DND-41 (cell line): ENCODE results near the gene H6PD.

Experiments used
- ATAC-seq: fragments of 200-7000 bp; cut with Tn5 transposase; 3 replicates; pipeline ENCODE4 v1.9.1; 2021; ENCODE audit warnings: low read depth; ENCODE audit not compliant: insufficient read depth
- DNase-seq: peaks from one replicate; pipeline ENCODE4 v3.0.0-alpha.2; 2020
- H2AFZ ChIP-seq: 2 replicates; pipeline ENCODE4 v1.6.0; 2012; ENCODE audit warnings: low read depth, low read length
- H3K27ac ChIP-seq: 2 replicates; pipeline ENCODE4 v1.5.1; 2012; ENCODE audit warnings: low read length, inconsistent platforms
- H3K27me3 ChIP-seq: fragments of 200-600 bp; sonication (generic); 2 replicates; pipeline ENCODE4 v1.6.0; 2012; ENCODE audit warnings: low read length, mild to moderate bottlenecking, inconsistent platforms; ENCODE audit not compliant: insufficient read depth, poor library complexity
- H3K36me3 ChIP-seq: 2 replicates; pipeline ENCODE4 v1.5.1; 2012; ENCODE audit warnings: low read length, inconsistent platforms; ENCODE audit not compliant: insufficient read depth
- H3K4me1 ChIP-seq: 2 replicates; pipeline ENCODE4 v1.5.1; 2012; ENCODE audit warnings: mild to moderate bottlenecking, low read length; ENCODE audit not compliant: insufficient read depth
- H3K4me2 ChIP-seq: 2 replicates; pipeline ENCODE4 v1.6.0; 2012; ENCODE audit warnings: mild to moderate bottlenecking, moderate library complexity, low read length, inconsistent platforms; ENCODE audit not compliant: insufficient read depth
- H3K4me3 ChIP-seq, 2 experiments: fragments of 200-600 bp in 1 of 2; shearing (Covaris generic) in 1 of 2; 2 replicates each; pipeline ENCODE4 v1.5.1; 2012 to 2016; ENCODE audit warnings: inconsistent platforms in 2 of 2, low read length in 2 of 2, mild to moderate bottlenecking in 2 of 2, low read depth in 1 of 2, moderate library complexity in 1 of 2
- H3K79me2 ChIP-seq: 2 replicates; pipeline ENCODE4 v1.6.0; 2012; ENCODE audit warnings: low read length, inconsistent platforms; ENCODE audit not compliant: insufficient read depth
- H3K9ac ChIP-seq: 2 replicates; pipeline ENCODE4 v1.6.0; 2012; ENCODE audit warnings: low read depth, mild to moderate bottlenecking, inconsistent platforms, low read length, moderate library complexity
- H3K9me3 ChIP-seq: 2 replicates; pipeline ENCODE4 v1.5.1; 2012; ENCODE audit warnings: low read length, moderate library complexity, mild to moderate bottlenecking, inconsistent platforms; ENCODE audit not compliant: insufficient read depth, severe bottlenecking
- H4K20me1 ChIP-seq: 2 replicates; pipeline ENCODE4 v1.6.0; 2012; ENCODE audit warnings: low read length; ENCODE audit not compliant: insufficient read depth
- CTCF ChIP-seq: IDR thresholded peaks from 2 replicates; pipeline ENCODE4 v1.5.1; 2012; ENCODE audit warnings: borderline replicate concordance, low read length, moderate library complexity, mild to moderate bottlenecking; ENCODE audit not compliant: poor library complexity, severe bottlenecking; ENCODE audit errors: extremely low read depth
- EZH2 ChIP-seq: IDR thresholded peaks from 3 replicates; pipeline ENCODE4 v1.6.1; 2012; ENCODE audit warnings: borderline replicate concordance, low read depth, mild to moderate bottlenecking, moderate library complexity, low read length, inconsistent platforms; ENCODE audit not compliant: severe bottlenecking

Gene H6PD

GRCh38 chr1:9312168-9312720, 77.7 kb downstream of the H6PD start:
- no peak overlapping the region for H2AFZ ChIP-seq
- H3K36me3 ChIP-seq = peaks cover 42% of the 10 kb centered on the region
- no peak for TF ChIP-seq EZH2
- TF ChIP-seq CTCF = no peak
- ATAC-seq = no peak
- H3K9ac ChIP-seq = no peak overlapping the region
- no peaks in the 10 kb centered on the region for H3K9me3 ChIP-seq
- peaks cover 98% of the 10 kb centered on the region for H4K20me1 ChIP-seq
- H3K4me3 ChIP-seq = no peak overlapping the region
- no peaks in the 10 kb centered on the region for H3K27me3 ChIP-seq
- H3K4me1 ChIP-seq = peaks cover 14% of the 10 kb centered on the region
- H3K79me2 ChIP-seq = peaks cover 100% of the 10 kb centered on the region
- no peak overlapping the region for H3K27ac ChIP-seq
- DNase-seq = no peak
- no peak overlapping the region for H3K4me2 ChIP-seq

- H3K4me3 ChIP-seq = no peak overlapping the region
Measured at GRCh38 chr1:9313576-9313975, 79.0 kb downstream of the H6PD start.

GRCh38 chr1:9314111-9314510, 79.5 kb downstream of the H6PD start:
- DNase-seq (no peak), ATAC-seq (no peak)
- Histone ChIP-seq H2AFZ (no peak overlapping the region), H3K27ac (no peak overlapping the region), H3K4me3 (no peak overlapping the region), H3K27me3 (no peaks in the 10 kb centered on the region), H3K36me3 (peaks cover 39% of the 10 kb centered on the region), H3K4me2 (no peak overlapping the region), H3K9ac (no peak overlapping the region), H3K79me2 (peaks cover 100% of the 10 kb centered on the region), H3K4me1 (peaks cover under 1% of the 10 kb centered on the region), H3K9me3 (no peaks in the 10 kb centered on the region), H4K20me1 (peaks cover 98% of the 10 kb centered on the region)
- TF ChIP-seq CTCF (no peak), EZH2 (no peak)

More at GRCh38 chr1:9313576-9313975, 79.0 kb downstream of the H6PD start:
- H3K36me3 ChIP-seq = peaks cover 41% of the 10 kb centered on the region
- peaks cover 100% of the 10 kb centered on the region for H3K79me2 ChIP-seq
- H3K27me3 ChIP-seq = no peaks in the 10 kb centered on the region
- TF ChIP-seq EZH2 (no peak), CTCF (no peak)
- no peak for ATAC-seq
- H4K20me1 ChIP-seq = peaks cover 98% of the 10 kb centered on the region
- no peak overlapping the region for H3K9ac ChIP-seq
- no peak overlapping the region for H2AFZ ChIP-seq
- H3K27ac ChIP-seq = no peak overlapping the region
- H3K4me1 ChIP-seq = peaks cover 6% of the 10 kb centered on the region
- no peak overlapping the region for H3K4me2 ChIP-seq
- DNase-seq = no peak
- H3K9me3 ChIP-seq = no peaks in the 10 kb centered on the region
